Measurements from ENCODE around the gene GMPS.

DNA sequence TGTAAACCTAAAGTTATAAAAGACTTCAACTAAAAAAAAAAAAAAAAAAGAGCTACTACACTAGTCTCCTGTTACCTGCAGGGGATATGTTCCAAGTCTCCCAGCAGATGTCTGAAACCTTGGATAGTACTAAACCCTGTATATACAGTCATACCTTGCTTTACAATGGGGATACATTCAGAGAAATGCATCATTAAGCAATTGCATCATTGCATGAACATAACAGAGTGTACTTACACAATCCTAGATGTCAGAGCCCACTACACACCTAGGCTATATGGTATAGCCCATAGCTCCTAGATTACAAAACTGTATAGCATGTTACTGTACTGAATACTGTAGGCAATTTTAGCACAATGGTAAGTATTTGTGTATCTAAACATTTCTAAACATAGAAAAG, 119.1 kb downstream of the GMPS start:
- no peak for TF ChIP-seq POLR2A (IDR thresholded peaks at IDR 0.05)
- TF ChIP-seq, protein P1, sequence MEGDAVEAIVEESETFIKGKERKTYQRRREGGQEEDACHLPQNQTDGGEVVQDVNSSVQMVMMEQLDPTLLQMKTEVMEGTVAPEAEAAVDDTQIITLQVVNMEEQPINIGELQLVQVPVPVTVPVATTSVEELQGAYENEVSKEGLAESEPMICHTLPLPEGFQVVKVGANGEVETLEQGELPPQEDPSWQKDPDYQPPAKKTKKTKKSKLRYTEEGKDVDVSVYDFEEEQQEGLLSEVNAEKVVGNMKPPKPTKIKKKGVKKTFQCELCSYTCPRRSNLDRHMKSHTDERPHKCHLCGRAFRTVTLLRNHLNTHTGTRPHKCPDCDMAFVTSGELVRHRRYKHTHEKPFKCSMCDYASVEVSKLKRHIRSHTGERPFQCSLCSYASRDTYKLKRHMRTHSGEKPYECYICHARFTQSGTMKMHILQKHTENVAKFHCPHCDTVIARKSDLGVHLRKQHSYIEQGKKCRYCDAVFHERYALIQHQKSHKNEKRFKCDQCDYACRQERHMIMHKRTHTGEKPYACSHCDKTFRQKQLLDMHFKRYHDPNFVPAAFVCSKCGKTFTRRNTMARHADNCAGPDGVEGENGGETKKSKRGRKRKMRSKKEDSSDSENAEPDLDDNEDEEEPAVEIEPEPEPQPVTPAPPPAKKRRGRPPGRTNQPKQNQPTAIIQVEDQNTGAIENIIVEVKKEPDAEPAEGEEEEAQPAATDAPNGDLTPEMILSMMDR (IDR thresholded peaks at IDR 0.05) = no peak
